Glutamatergic neuron (in vitro differentiated cells): ENCODE results near the gene TOMM7. TPM values are rescaled to one million over a fixed set of nuclear protein-coding genes. Genes with fewer than 3 reads are reported as not detected.
A peak's percentile ranks its signal among the peaks of the same experiment; 100 is the strongest.

Experiments used
- DNase-seq: peaks from one replicate; pipeline ENCODE4 v3.0.0; 2022
- H3K27ac Mint-ChIP-seq: one replicate; pipeline ENCODE4 v1.8.0; 2020; ENCODE audit warnings: mild to moderate bottlenecking, mixed read lengths, inconsistent platforms; ENCODE audit not compliant: unreplicated experiment
- H3K27me3 Mint-ChIP-seq: one replicate; pipeline ENCODE4 v1.8.0; 2020; ENCODE audit warnings: mild to moderate bottlenecking, moderate library complexity, mixed read lengths, inconsistent platforms; ENCODE audit not compliant: unreplicated experiment
- H3K36me3 Mint-ChIP-seq: one replicate; pipeline ENCODE4 v1.8.0; 2020; ENCODE audit warnings: mild to moderate bottlenecking, mixed read lengths, inconsistent platforms; ENCODE audit not compliant: unreplicated experiment
- H3K4me1 Mint-ChIP-seq: one replicate; pipeline ENCODE4 v1.8.0; 2020; ENCODE audit warnings: mild to moderate bottlenecking, low read depth, mixed read lengths, inconsistent platforms; ENCODE audit not compliant: unreplicated experiment
- H3K4me3 Mint-ChIP-seq: one replicate; pipeline ENCODE4 v1.8.0; 2020; ENCODE audit warnings: mild to moderate bottlenecking, mixed read lengths, inconsistent platforms; ENCODE audit not compliant: unreplicated experiment
- H3K9me3 Mint-ChIP-seq: one replicate; pipeline ENCODE4 v1.8.0; 2020; ENCODE audit warnings: mild to moderate bottlenecking, moderate library complexity, mixed read lengths, inconsistent platforms; ENCODE audit not compliant: unreplicated experiment
- CTCF ChIP-seq: fragments of 200-600 bp; sonication (generic); IDR thresholded peaks from one replicate; pipeline ENCODE4 v1.5.0; 2021; ENCODE audit not compliant: partially characterized antibody, unreplicated experiment
- total RNA-seq: library from RNA; stranded (reverse); fragmentation: NEBNext Ultra II Directional; extraction: Animal tissue kit (Norgen Biotek cat#: 25700); gene quantifications from one replicate; pipeline ENCODE4 v1.2.1, GENCODE V29; 2021; ENCODE audit not compliant: unreplicated experiment

The TOMM7 gene
- total RNA-seq, 1 donor from 2014 or later = 111 TPM

- H3K27ac Mint-ChIP-seq = no peak overlapping the region
- peaks cover 2% of the 10 kb centered on the region for H3K27me3 Mint-ChIP-seq
- no peak overlapping the region for H3K4me3 Mint-ChIP-seq
- DNase-seq = no peak
- H3K4me1 Mint-ChIP-seq = peaks cover 4% of the 10 kb centered on the region
- TF ChIP-seq CTCF = no peak
- peaks cover 7% of the 10 kb centered on the region for H3K9me3 Mint-ChIP-seq
- H3K36me3 Mint-ChIP-seq = no peaks in the 10 kb centered on the region
These were observed 3.9 kb upstream of the TOMM7 start for GRCh38 chr7:22826593-22826992.

GRCh38 chr7:22824760-22825159 is 2.1 kb upstream of the TOMM7 start:
- H3K27ac Mint-ChIP-seq = no peak overlapping the region
- DNase-seq = no peak
- H3K9me3 Mint-ChIP-seq = peaks cover 4% of the 10 kb centered on the region
- H3K4me3 Mint-ChIP-seq = no peak overlapping the region
- H3K27me3 Mint-ChIP-seq = peaks cover 2% of the 10 kb centered on the region
- H3K36me3 Mint-ChIP-seq = no peaks in the 10 kb centered on the region
- H3K4me1 Mint-ChIP-seq = peaks cover 9% of the 10 kb centered on the region
- TF ChIP-seq CTCF = no peak

GRCh38 chr7:22823142-22823497 is 471 bp upstream of the TOMM7 start:
- peaks cover 2% of the 10 kb centered on the region for H3K27me3 Mint-ChIP-seq
- no peak for TF ChIP-seq CTCF
- peak overlapping the region; percentile 99 for H3K4me3 Mint-ChIP-seq
- H3K27ac Mint-ChIP-seq = peak overlapping the region; percentile 96
- no peak for DNase-seq
- no peaks in the 10 kb centered on the region for H3K36me3 Mint-ChIP-seq
- peaks cover 9% of the 10 kb centered on the region for H3K4me1 Mint-ChIP-seq
- H3K9me3 Mint-ChIP-seq = peaks cover 4% of the 10 kb centered on the region

GRCh38 chr7:22821702-22822485 is 755 bp downstream of the TOMM7 start:
- DNase-seq = no peak
- H3K9me3 Mint-ChIP-seq = peaks cover 4% of the 10 kb centered on the region

More at GRCh38 chr7:22821702-22822485, 755 bp downstream of the TOMM7 start:
- Mint-ChIP-seq H3K4me1 (peaks cover 9% of the 10 kb centered on the region), H3K4me3 (peak overlapping the region; percentile 99), H3K36me3 (no peaks in the 10 kb centered on the region), H3K27ac (peak overlapping the region; percentile 96), H3K27me3 (peaks cover 2% of the 10 kb centered on the region)
- TF ChIP-seq CTCF = no peak
